Stimulated activated memory B cell treated with anti-CD40 and anti-IgM and Interleukin-4, amounts not matched to agents 10 μg/mL and 1 μg/mL and 100 μg/mL, for 72 hours (primary cell): ENCODE results near the gene ARID1B.

ENCODE experiments used
- ATAC-seq: fragments of 150-1000 bp; cut with Tn5 transposase; 2 replicates; pipeline ENCODE4 v1.10.0; 2021
- H3K27ac Mint-ChIP-seq: one replicate; pipeline ENCODE4 v1.8.0; 2022; ENCODE audit warnings: mild to moderate bottlenecking, mixed read lengths
- H3K27me3 Mint-ChIP-seq: one replicate; pipeline ENCODE4 v1.8.0; 2022; ENCODE audit warnings: mixed read lengths
- H3K36me3 Mint-ChIP-seq: one replicate; pipeline ENCODE4 v1.8.0; 2022; ENCODE audit warnings: mixed read lengths
- H3K4me1 Mint-ChIP-seq: one replicate; pipeline ENCODE4 v1.8.0; 2022; ENCODE audit warnings: mixed read lengths
- H3K4me3 Mint-ChIP-seq: one replicate; pipeline ENCODE4 v1.8.0; 2022; ENCODE audit warnings: mild to moderate bottlenecking, moderate library complexity, mixed read lengths
- H3K9me3 Mint-ChIP-seq: one replicate; pipeline ENCODE4 v1.8.0; 2022; ENCODE audit warnings: mixed read lengths

The ARID1B gene

DNA sequence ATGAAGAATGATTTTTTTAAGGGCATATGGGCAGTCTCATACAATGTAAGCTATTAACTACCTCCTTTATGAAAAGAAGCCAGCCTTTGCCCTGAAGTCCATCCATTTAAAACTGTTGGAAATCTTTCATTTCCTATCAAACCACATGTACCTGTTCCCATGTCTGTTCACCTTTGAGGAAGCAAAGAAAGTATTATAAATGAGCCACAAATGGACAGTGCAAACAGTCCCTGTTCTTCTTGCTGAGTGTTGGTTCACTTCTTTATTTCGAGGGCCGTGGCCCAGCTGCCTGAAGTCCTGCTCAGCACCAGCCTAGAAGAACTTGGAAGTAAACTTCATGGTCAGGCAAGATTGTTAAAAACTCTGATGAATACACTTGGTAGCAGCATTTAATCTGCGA, 433.8 kb downstream of the ARID1B start:
- H3K27me3 Mint-ChIP-seq: no peaks in the 10 kb centered on the region
- ATAC-seq: no peak
- no peaks in the 10 kb centered on the region for H3K9me3 Mint-ChIP-seq
- H3K27ac Mint-ChIP-seq: no peak overlapping the region
- no peak overlapping the region for H3K4me3 Mint-ChIP-seq
- H3K4me1 Mint-ChIP-seq: peaks cover 6% of the 10 kb centered on the region
- peaks cover 26% of the 10 kb centered on the region for H3K36me3 Mint-ChIP-seq

GRCh38 chr6:157211603-157212455, 434.7 kb downstream of the ARID1B start:
- peaks cover 17% of the 10 kb centered on the region for H3K36me3 Mint-ChIP-seq
- peaks cover 10% of the 10 kb centered on the region for H3K4me1 Mint-ChIP-seq

DNA sequence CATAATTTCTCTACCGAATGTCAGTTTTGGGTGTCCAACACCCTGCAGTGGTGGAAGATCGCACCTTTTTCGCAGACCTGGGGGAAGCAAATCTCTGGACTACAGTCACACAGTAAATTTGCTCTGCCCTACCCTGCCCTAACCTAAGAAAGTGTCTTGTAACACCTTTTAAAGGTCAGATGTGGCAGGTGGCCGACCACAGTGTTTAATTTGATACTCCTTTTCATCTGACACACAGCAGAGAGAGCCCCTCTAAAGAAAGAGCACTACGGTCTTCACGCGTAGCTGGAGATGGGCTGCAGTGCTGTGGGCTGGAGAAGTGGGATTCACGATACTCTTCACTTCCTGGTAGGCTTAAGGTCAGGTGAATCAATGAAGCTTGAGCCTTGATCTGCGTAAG, 436.2 kb downstream of the ARID1B start:
- peak; percentile 52 for ATAC-seq
- no peaks in the 10 kb centered on the region for H3K27me3 Mint-ChIP-seq
- no peak overlapping the region for H3K4me3 Mint-ChIP-seq
- H3K27ac Mint-ChIP-seq: no peak overlapping the region
- peaks cover 11% of the 10 kb centered on the region for H3K4me1 Mint-ChIP-seq
- peaks cover 15% of the 10 kb centered on the region for H3K36me3 Mint-ChIP-seq
- H3K9me3 Mint-ChIP-seq: no peaks in the 10 kb centered on the region

More at GRCh38 chr6:157211603-157212455, 434.7 kb downstream of the ARID1B start:
- Mint-ChIP-seq H3K4me3 (no peak overlapping the region), H3K9me3 (no peaks in the 10 kb centered on the region), H3K27me3 (no peaks in the 10 kb centered on the region), H3K27ac (no peak overlapping the region)
- no peak for ATAC-seq

DNA sequence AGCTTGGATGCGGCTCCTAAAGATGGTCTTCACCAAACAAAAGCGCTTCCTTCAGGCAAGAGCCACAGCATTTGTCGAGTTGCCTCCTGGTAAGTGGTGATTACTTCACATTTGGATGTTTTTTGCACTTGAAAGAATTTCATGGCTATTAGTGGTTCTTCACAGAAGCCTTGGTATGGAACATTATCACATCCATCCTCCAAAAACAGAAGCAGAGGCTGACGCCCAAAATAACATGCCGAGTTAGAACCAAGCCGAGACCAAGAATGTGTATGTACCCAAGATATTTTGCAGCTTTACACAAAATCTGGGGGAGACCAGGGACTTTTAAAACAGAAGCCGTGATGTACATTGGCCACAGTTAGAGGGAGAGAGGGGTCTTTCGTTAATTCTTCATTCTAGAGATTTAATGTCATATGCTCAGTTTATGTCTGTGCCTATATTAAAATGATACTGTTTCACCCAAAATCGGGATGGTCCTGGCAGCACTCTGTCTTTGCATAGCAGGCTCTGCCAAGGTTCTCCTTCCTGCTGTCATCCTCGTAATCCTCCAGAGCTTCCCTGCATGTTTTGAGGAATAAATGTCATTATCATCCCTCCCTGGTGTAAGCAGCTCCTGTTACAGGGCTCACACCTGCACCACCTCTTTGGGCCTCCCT, 436.9 kb downstream of the ARID1B start:
- no peak overlapping the region for H3K27ac Mint-ChIP-seq
- no peak overlapping the region for H3K4me3 Mint-ChIP-seq
- no peak for ATAC-seq
- H3K4me1 Mint-ChIP-seq: peaks cover 11% of the 10 kb centered on the region
- no peaks in the 10 kb centered on the region for H3K27me3 Mint-ChIP-seq
- H3K9me3 Mint-ChIP-seq: no peaks in the 10 kb centered on the region
- H3K36me3 Mint-ChIP-seq: peaks cover 15% of the 10 kb centered on the region

GRCh38 chr6:157215717-157216116, 438.5 kb downstream of the ARID1B start:
- Mint-ChIP-seq H3K4me1 (peaks cover 11% of the 10 kb centered on the region), H3K36me3 (peaks cover 8% of the 10 kb centered on the region), H3K4me3 (no peak overlapping the region), H3K27ac (no peak overlapping the region), H3K27me3 (no peaks in the 10 kb centered on the region), H3K9me3 (no peaks in the 10 kb centered on the region)
- ATAC-seq: no peak

- H3K27ac Mint-ChIP-seq: peak overlapping the region; percentile 9
Observed at GRCh38 chr6:157216570-157216969, 439.4 kb downstream of the ARID1B start.

GRCh38 chr6:157217198-157217893, 440.2 kb downstream of the ARID1B start:
- no peak for ATAC-seq
- Mint-ChIP-seq H3K27me3 (no peaks in the 10 kb centered on the region), H3K4me3 (no peak overlapping the region), H3K36me3 (peaks cover 8% of the 10 kb centered on the region), H3K9me3 (peaks cover 3% of the 10 kb centered on the region), H3K4me1 (peaks cover 27% of the 10 kb centered on the region), H3K27ac (peak overlapping the region; percentile 9)

More at GRCh38 chr6:157216570-157216969, 439.4 kb downstream of the ARID1B start:
- Mint-ChIP-seq H3K36me3 (peaks cover 8% of the 10 kb centered on the region), H3K9me3 (peaks cover 2% of the 10 kb centered on the region), H3K4me3 (no peak overlapping the region), H3K4me1 (peaks cover 20% of the 10 kb centered on the region), H3K27me3 (no peaks in the 10 kb centered on the region)
- no peak for ATAC-seq

DNA sequence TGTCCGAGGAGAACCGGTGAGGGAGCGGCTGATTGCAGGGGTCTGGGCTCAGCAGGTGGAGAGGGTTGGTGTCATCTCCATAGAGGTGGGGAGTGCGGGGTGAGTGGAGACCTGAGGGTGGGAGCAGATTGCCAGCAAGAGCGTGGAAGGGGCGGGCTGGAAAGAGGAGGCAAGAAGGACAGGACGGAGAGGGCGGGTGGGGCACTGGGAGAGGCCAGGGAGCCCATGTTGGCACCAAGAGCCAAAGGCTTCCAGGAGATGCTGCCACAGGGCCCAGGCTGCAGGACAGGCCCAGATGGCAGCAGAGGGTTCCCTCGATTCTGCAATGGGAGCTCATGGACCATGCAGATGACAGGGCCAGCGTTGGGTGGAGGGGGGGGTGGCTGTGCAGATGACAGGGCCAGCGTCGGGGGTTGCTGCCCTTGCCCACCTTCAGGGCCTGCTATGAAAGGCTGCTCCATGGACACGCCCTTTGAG, 440.8 kb downstream of the ARID1B start:
- Mint-ChIP-seq H3K27me3 (no peaks in the 10 kb centered on the region), H3K4me1 (peaks cover 33% of the 10 kb centered on the region), H3K27ac (no peak overlapping the region), H3K9me3 (peaks cover 3% of the 10 kb centered on the region), H3K36me3 (peaks cover 8% of the 10 kb centered on the region), H3K4me3 (no peak overlapping the region)
- no peak for ATAC-seq

- Mint-ChIP-seq H3K4me1 (peaks cover 34% of the 10 kb centered on the region), H3K36me3 (peaks cover 8% of the 10 kb centered on the region), H3K4me3 (no peak overlapping the region), H3K9me3 (peaks cover 3% of the 10 kb centered on the region), H3K27me3 (no peaks in the 10 kb centered on the region), H3K27ac (no peak overlapping the region)
- no peak for ATAC-seq
Observed at GRCh38 chr6:157218371-157219198, 441.4 kb downstream of the ARID1B start.

GRCh38 chr6:157219201-157220200, 442.3 kb downstream of the ARID1B start:
- ATAC-seq: no peak
- H3K27me3 Mint-ChIP-seq: no peaks in the 10 kb centered on the region
- no peak overlapping the region for H3K27ac Mint-ChIP-seq
- peaks cover 42% of the 10 kb centered on the region for H3K4me1 Mint-ChIP-seq
- peaks cover 1% of the 10 kb centered on the region for H3K36me3 Mint-ChIP-seq
- peaks cover 3% of the 10 kb centered on the region for H3K9me3 Mint-ChIP-seq
- no peak overlapping the region for H3K4me3 Mint-ChIP-seq

GRCh38 chr6:157220485-157220884, 443.3 kb downstream of the ARID1B start:
- H3K27ac Mint-ChIP-seq: peak overlapping the region; percentile 55

DNA sequence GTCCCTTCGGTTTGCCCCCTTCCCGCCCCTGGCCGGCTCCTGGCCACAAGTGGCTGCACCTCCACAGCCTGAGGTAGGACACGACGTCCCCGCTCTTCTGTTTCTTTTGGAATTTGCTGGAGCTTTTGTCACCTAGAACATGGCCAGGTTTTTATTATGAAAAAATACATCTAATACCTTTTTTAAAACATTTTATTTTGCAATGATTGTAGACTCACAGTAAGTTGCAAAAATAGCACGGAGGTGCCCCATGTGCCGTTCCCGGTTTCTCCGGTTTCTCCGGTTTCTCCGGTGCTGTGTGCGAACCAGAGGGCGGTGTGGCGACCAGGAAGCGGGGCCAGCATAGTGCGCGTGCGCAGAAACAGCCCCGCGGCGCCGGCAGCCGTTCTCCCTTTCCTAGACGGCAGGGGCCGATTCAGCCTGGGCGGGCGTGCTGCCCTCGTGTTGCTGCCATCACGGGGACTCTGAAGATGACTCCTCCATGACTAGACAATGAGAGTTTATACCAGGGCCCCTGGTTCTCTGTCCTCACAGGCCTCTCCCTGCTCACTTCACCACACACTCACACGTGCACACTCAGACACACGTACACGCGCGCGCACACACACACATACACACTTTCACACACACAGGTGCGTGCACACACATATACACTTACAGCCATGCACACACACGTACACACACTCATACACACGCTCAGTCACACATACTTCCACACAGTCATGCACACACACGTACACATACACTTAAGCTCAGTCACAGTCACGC, 444.1 kb downstream of the ARID1B start:
- peak overlapping the region; percentile 82 for H3K4me3 Mint-ChIP-seq
- no peaks in the 10 kb centered on the region for H3K36me3 Mint-ChIP-seq
- ATAC-seq: peak; percentile 49
- peaks cover 42% of the 10 kb centered on the region for H3K4me1 Mint-ChIP-seq
- no peaks in the 10 kb centered on the region for H3K27me3 Mint-ChIP-seq
- peaks cover 3% of the 10 kb centered on the region for H3K9me3 Mint-ChIP-seq
- H3K27ac Mint-ChIP-seq: peak overlapping the region; percentile 55

More at GRCh38 chr6:157220485-157220884, 443.3 kb downstream of the ARID1B start:
- Mint-ChIP-seq H3K4me3 (peak overlapping the region; percentile 82), H3K27me3 (no peaks in the 10 kb centered on the region), H3K4me1 (peaks cover 42% of the 10 kb centered on the region), H3K9me3 (peaks cover 3% of the 10 kb centered on the region), H3K36me3 (no peaks in the 10 kb centered on the region)
- ATAC-seq: no peak

GRCh38 chr6:157221817-157222175, 444.6 kb downstream of the ARID1B start:
- no peak for ATAC-seq
- Mint-ChIP-seq H3K27me3 (no peaks in the 10 kb centered on the region), H3K4me3 (peak overlapping the region; percentile 82), H3K27ac (peak overlapping the region; percentile 55), H3K9me3 (peaks cover 3% of the 10 kb centered on the region), H3K36me3 (no peaks in the 10 kb centered on the region), H3K4me1 (peaks cover 38% of the 10 kb centered on the region)
